HCT116 (cell line): ENCODE data around the gene TES. TPM values are rescaled to one million over a fixed set of nuclear protein-coding genes. Genes with fewer than 3 reads are reported as not detected.

Experiments used
- ATAC-seq: fragments of 200-7000 bp; cut with Tn5 transposase; 2 replicates; pipeline ENCODE4 v1.9.1; 2020; ENCODE audit warnings: mild to moderate bottlenecking, moderate library complexity
- BruUV-seq: library from RNA; stranded (reverse); fragments of 400-500 nt; replicated peaks from 2 replicates; lab custom pipeline; 2021; lab: Mats Ljungman, UMichigan
- CTCF ChIA-PET: fragments of 300-600 bp; sonication (Branson Sonifier 250); formaldehyde crosslinking; loops from one replicate; lab custom pipeline; 2021; ENCODE audit warnings: antibody characterized with exemption; lab: Charles Lee
- POLR2A ChIA-PET: fragments of 300-600, 350-600 bp; sonication (Branson Sonifier 250); formaldehyde crosslinking; loops from one replicate; lab custom pipeline; 2021; ENCODE audit warnings: antibody characterized with exemption; lab: Charles Lee
- RAD21 ChIA-PET, 2 experiments: fragments of 300-600 bp; sonication (Branson Sonifier 250); formaldehyde crosslinking; loops; one replicate each; lab custom pipeline; 2023; ENCODE audit warnings: low total read pairs in 2 of 2; ENCODE audit not compliant: uncharacterized antibody in 2 of 2, unreplicated experiment in 2 of 2, low non-redundant PET in 1 of 2; lab: Charles Lee
- DNase-seq: peaks from one replicate; pipeline ENCODE4 v3.0.0-alpha.2; 2010; ENCODE audit warnings: low read depth, low spot score
- H2AFZ ChIP-seq: fragments of 200-600 bp; shearing (Covaris generic), sonication (generic); 2 replicates; pipeline ENCODE4 v1.6.1; 2017; ENCODE audit warnings: low read depth, mixed run types, mixed read lengths, antibody characterized with exemption, low read length; ENCODE audit not compliant: poor library complexity, severe bottlenecking
- H3K27ac ChIP-seq: 2 replicates; pipeline ENCODE4 v1.5.1; 2012; ENCODE audit warnings: low read depth, low read length
- H3K27me3 ChIP-seq: fragments of 200-600 bp; sonication (generic); 2 replicates; pipeline ENCODE4 v1.6.1; 2016; ENCODE audit warnings: mixed run types, low read length, mixed read lengths; ENCODE audit not compliant: insufficient read depth
- H3K36me3 ChIP-seq, 2 experiments: fragments of 200-500 bp in 1 of 2; fragments of 200-600 bp in 1 of 2; sonication (Bioruptor generic) in 1 of 2; sonication (generic) in 1 of 2; 2 replicates each; pipeline versions ENCODE4 v1.5.1 to v1.6.1; 2014 to 2016; ENCODE audit warnings: low read length in 2 of 2, inconsistent platforms in 1 of 2, mixed read lengths in 1 of 2, mixed run types in 1 of 2; ENCODE audit not compliant: insufficient read depth in 2 of 2, control insufficient read depth in 1 of 2
- H3K4me1 ChIP-seq, 2 experiments: fragments of 200-600 bp in 1 of 2; sonication (generic) in 1 of 2; 2 replicates each; pipeline versions ENCODE4 v1.5.1 to v1.6.1; 2012 to 2017; ENCODE audit warnings: low read length in 2 of 2, inconsistent platforms in 1 of 2, mild to moderate bottlenecking in 1 of 2, mixed read lengths in 1 of 2, mixed run types in 1 of 2, moderate library complexity in 1 of 2; ENCODE audit not compliant: insufficient read depth in 2 of 2, control insufficient read depth in 1 of 2
- H3K4me2 ChIP-seq: fragments of 200-600 bp; sonication (generic); 2 replicates; pipeline ENCODE4 v1.6.1; 2017; ENCODE audit warnings: mixed run types, low read length, mixed read lengths
- H3K4me3 ChIP-seq, 2 experiments: fragments of 200-600 bp in 1 of 2; sonication (generic) in 1 of 2; replicated peaks in 1 of 2; 2 replicates each; pipeline ENCODE4 v1.5.1; 2011 to 2016; ENCODE audit warnings: low read length in 2 of 2, control low read depth in 1 of 2, low read depth in 1 of 2, mild to moderate bottlenecking in 1 of 2, mixed read lengths in 1 of 2, mixed run types in 1 of 2
- H3K79me2 ChIP-seq: fragments of 200-600 bp; sonication (generic); 2 replicates; pipeline ENCODE4 v1.6.1; 2017; ENCODE audit warnings: mild to moderate bottlenecking, mixed run types, low read length, moderate library complexity, mixed read lengths; ENCODE audit not compliant: insufficient read depth
- H3K9ac ChIP-seq: fragments of 200-600 bp; sonication (generic); 2 replicates; pipeline ENCODE4 v1.6.1; 2016; ENCODE audit warnings: low read length, mixed read lengths
- H3K9me2 ChIP-seq: fragments of 200-600 bp; sonication (generic), shearing (Covaris generic); 2 replicates; pipeline ENCODE4 v1.6.1; 2017; ENCODE audit warnings: mixed run types, mild to moderate bottlenecking, moderate library complexity; ENCODE audit not compliant: insufficient read depth
- H3K9me3 ChIP-seq, 2 experiments: fragments of 200-500 bp in 1 of 2; fragments of 200-600 bp in 1 of 2; sonication (Bioruptor generic) in 1 of 2; sonication (generic) in 1 of 2; 2 replicates each; pipeline ENCODE4 v1.6.1; 2014 to 2017; ENCODE audit warnings: low read length in 2 of 2, mixed read lengths in 2 of 2, inconsistent platforms in 1 of 2, low read depth in 1 of 2, mild to moderate bottlenecking in 1 of 2, mixed run types in 1 of 2, moderate library complexity in 1 of 2; ENCODE audit not compliant: control insufficient read depth in 1 of 2, insufficient read depth in 1 of 2
- H4K20me1 ChIP-seq: fragments of 200-600 bp; sonication (generic), shearing (Covaris generic); 2 replicates; pipeline ENCODE4 v1.6.1; 2017; ENCODE audit warnings: mixed run types, mild to moderate bottlenecking, moderate library complexity; ENCODE audit not compliant: insufficient read depth
- CBX3 ChIP-seq: IDR thresholded peaks from 2 replicates; pipeline ENCODE4 v1.6.1; 2012; ENCODE audit warnings: low read depth
- ELF1 ChIP-seq: IDR thresholded peaks from 2 replicates; pipeline ENCODE4 v1.6.1; 2012; ENCODE audit warnings: low read depth, borderline replicate concordance
- FOSL1 ChIP-seq: IDR thresholded peaks from 2 replicates; pipeline ENCODE4 v1.6.1; 2012; ENCODE audit warnings: low read depth
- TCF7L2 ChIP-seq: IDR thresholded peaks from 2 replicates; pipeline ENCODE4 v1.7.0; 2011; ENCODE audit warnings: borderline replicate concordance, inconsistent platforms; ENCODE audit not compliant: insufficient read depth, insufficient read length; ENCODE audit errors: extremely low read depth
- intact Hi-C: fragments of 100-400 bp; cut with micrococcal nuclease; formaldehyde crosslinking; loops from 2 replicates; pipeline ENCODE4 v1.10.0; 2022
- total RNA-seq: library from RNA; stranded (reverse); gene quantifications from one replicate; pipeline ENCODE4 v1.2.1, GENCODE V29; 2021; ENCODE audit not compliant: unreplicated experiment
- TF ChIP-seq, protein P1 (sequence below), 3 experiments: fragments of 200-600 bp in 1 of 3; sonication (generic) in 1 of 3; IDR thresholded peaks in 2 of 3; conservative IDR thresholded peaks in 1 of 3; 2 replicates each; pipeline ENCODE4 v1.5.1; 2012 to 2017; ENCODE audit warnings: low read depth in 2 of 3, low read length in 2 of 3, antibody characterized with exemption in 1 of 3, borderline replicate concordance in 1 of 3, control low read depth in 1 of 3, mild to moderate bottlenecking in 1 of 3, mixed read lengths in 1 of 3, mixed run types in 1 of 3, moderate library complexity in 1 of 3; ENCODE audit not compliant: insufficient read depth in 1 of 3

Gene TES
- total RNA-seq, 1 experiment from 2014 or later, result 129 TPM

DNA sequence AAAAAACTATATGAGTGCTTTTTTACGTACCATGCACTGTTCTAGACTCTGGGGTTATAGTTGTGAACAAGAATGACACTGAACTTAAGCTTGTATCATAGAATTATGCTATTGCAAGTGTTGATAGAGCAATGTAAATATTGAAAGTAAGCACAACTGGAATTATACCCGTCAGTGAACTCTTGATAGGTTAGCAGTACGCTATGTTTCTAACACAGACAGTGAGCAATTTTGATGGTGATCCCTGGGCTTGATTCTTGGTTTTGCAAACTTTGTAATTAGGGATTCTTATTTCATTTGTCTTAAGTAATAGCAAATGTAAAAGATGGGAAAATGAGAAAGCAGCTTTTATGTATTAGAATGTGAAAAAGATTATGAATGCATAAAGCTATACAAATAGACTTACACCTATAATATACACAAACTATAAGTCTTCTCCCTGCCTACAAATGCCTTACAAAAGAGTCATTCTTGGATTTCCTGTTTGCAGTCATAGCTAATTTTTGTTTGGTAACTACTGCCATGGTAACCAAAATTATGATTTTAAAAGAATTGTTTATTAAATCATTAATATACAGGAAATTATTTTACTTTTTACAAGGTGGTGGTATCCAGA is 6.7 kb downstream of the TES start:
- peak overlapping the region; percentile 69; the same call in 1 of the 2 replicates for H3K27ac ChIP-seq
- intact Hi-C loops, result no loop called here
- ATAC-seq, result no peak

More for the DNA sequence above, 6.7 kb downstream of the TES start:
- Histone ChIP-seq H3K36me3 (no peaks in the 10 kb centered on the region), H4K20me1 (peaks cover 27% of the 10 kb centered on the region; the same call in 1 of the 2 replicates), H3K9me2 (no peaks in the 10 kb centered on the region), H2AFZ (no peak overlapping the region), H3K4me1 (peaks cover 84 to 89% of the 10 kb centered on the region in 2 experiments), H3K4me2 (peak overlapping the region; percentile 77), H3K9ac (peak overlapping the region; percentile 44), H3K27me3 (no peaks in the 10 kb centered on the region), H3K9me3 (no peaks in the 10 kb centered on the region), H3K79me2 (peaks cover 95% of the 10 kb centered on the region), H3K4me3 (peak overlapping the region in 1 of 2 experiments; percentile 29; a peak in 2 of 4 replicates)
- RAD21 ChIA-PET, result interaction anchor here in 1 of 2 experiments (0.6 kb wide), 1 partner anchor 19 kb away, joined by 3 read pairs; no protein-coding TSS in a partner anchor
- TF ChIP-seq ELF1 (no peak), CBX3 (no peak), FOSL1 (no peak), TCF7L2 (no peak)
- TF ChIP-seq, protein P1, sequence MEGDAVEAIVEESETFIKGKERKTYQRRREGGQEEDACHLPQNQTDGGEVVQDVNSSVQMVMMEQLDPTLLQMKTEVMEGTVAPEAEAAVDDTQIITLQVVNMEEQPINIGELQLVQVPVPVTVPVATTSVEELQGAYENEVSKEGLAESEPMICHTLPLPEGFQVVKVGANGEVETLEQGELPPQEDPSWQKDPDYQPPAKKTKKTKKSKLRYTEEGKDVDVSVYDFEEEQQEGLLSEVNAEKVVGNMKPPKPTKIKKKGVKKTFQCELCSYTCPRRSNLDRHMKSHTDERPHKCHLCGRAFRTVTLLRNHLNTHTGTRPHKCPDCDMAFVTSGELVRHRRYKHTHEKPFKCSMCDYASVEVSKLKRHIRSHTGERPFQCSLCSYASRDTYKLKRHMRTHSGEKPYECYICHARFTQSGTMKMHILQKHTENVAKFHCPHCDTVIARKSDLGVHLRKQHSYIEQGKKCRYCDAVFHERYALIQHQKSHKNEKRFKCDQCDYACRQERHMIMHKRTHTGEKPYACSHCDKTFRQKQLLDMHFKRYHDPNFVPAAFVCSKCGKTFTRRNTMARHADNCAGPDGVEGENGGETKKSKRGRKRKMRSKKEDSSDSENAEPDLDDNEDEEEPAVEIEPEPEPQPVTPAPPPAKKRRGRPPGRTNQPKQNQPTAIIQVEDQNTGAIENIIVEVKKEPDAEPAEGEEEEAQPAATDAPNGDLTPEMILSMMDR (IDR thresholded peaks at IDR 0.05 in 2 of 3, conservative IDR thresholded peaks at IDR 0.05 in 1 of 3; ENCODE audit: borderline replicate concordance in 1 of 3, insufficient read depth in 1 of 3, low read depth in 2 of 3, low read length in 2 of 3), result no peak
- POLR2A ChIA-PET, result no interaction called here
- CTCF ChIA-PET, result interaction anchor here (1.2 to 2.5 kb wide), 3 partner anchors 20 to 372 kb away, joined by 3 to 7 read pairs (median 3); no protein-coding TSS in a partner anchor
- no peak for DNase-seq
- BruUV-seq, result no TSS peak
